Fibroblast of peridontal ligament (primary cell): ENCODE data around the gene MAPK10.
"Not testable (repeated sequence)": the region's sequence is repeated elsewhere in the genome, so short reads cannot be mapped to it uniquely, and the experiment has no call there.

ENCODE experiments used
- DNase-seq: peaks from one replicate; pipeline ENCODE4 v3.0.0-alpha.2; 2010; ENCODE audit errors: extremely low read depth

Gene MAPK10

DNA sequence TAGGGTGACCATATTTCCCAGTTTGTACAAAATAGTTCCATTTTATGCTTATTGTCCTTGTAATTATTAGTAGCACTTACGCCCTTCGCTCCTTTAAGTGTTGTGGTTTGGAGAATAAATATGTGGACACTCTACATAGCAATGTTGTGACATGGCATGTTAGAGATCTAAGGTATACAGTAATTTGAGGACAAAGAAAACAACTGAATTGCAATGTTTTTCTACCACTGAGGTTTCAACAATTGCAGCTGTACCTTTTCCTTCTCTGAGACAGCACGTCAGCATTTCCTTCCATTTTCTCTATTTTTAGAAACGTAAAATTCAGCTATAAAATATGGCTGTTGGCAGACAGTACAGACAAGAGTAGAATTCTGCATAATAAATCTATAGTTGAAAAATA is 323.1 kb downstream of the MAPK10 start:
- peak; percentile 12 for DNase-seq

DNA sequence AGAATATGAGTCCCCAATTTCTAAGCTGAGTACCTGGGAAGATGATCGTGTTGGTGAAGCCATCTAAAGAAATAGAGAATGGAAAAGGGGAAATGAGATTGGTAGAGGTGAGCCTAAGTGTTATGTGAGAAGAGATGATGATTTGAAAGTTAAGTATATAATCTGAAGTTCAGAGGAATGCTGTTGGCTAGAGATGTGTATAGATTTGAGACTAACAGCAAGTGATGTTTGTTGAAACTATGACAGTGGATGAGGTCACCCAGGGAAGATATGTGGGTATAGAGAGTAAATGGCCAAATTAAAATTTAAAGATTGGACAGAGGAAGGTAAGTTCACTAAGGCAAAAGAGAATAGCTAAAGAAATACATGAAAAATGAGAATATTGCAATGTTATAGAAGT is 324.2 kb downstream of the MAPK10 start:
- peak; percentile 41 for DNase-seq

DNA sequence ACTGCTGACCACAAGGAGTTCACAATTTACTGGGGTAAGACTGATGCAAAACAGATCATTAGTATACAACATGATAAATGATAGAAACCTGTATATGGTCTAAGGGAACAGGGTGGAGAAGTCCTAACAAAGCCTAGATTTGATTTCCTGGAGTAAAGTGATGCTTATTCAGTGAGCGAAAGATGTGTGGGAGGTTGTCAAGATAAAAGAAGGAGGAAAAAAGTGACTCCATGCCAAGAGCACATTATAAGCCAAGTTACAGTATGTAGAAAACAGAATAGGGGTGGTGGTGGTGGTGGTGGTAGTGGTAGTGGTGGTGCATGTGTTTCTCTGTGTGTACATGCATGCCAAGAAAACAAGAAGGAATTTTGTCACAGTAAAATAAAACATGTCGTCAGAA is 325.2 kb downstream of the MAPK10 start:
- DNase-seq, result no peak

DNA sequence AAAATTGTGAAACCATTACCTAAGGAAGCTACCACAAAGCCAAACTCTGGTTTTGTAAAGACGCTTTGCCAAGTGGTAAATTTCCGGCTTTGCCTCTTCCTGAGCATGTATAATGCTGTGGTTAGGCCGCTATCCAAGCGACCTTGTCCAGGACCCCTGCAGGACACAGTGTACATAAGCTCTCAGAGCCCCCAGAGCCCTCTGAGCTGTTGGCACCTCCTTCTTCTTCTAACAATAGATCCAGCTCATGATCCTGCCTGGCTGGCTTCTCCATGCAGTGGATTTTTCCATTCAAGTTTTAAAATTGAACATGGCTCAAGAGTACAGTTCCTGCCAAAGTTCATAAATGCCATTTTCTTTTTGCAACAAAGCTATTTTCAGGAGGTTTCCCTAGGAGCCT is 326.7 kb downstream of the MAPK10 start:
- DNase-seq, result peak; percentile 93

- peak; percentile 92 for DNase-seq
Measured at GRCh38 chr4:86032476-86033022, 327.3 kb downstream of the MAPK10 start.

GRCh38 chr4:86031927-86032326 is 327.9 kb downstream of the MAPK10 start:
- DNase-seq, result peak; percentile 14

- no peak for DNase-seq
Measured at GRCh38 chr4:86026720-86027119, 333.1 kb downstream of the MAPK10 start.

DNA sequence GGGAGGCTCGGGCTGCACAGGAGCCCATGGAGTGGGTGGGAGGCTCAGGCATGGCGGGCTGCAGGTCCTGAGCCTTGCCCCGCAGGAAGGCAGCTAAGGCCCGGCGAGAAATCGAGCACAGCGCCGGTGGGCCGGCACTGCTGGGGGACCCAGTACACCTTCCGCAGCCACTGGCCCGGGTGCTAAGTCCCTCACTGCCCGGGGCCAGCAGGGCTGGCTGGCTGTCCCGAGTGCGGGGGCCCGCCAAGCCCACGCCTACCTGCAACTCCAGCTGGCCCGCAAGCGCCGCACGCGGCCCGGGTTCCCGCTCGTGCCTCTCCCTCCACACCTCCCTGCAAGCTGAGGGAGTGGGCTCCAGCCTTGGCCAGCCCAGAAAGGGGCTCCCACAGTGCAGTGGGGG is 338.2 kb downstream of the MAPK10 start:
- DNase-seq, result not testable (repeated sequence)

GRCh38 chr4:86019906-86020305 is 339.9 kb downstream of the MAPK10 start:
- DNase-seq, result no peak

GRCh38 chr4:86019362-86019761 is 340.5 kb downstream of the MAPK10 start:
- DNase-seq, result no peak

DNA sequence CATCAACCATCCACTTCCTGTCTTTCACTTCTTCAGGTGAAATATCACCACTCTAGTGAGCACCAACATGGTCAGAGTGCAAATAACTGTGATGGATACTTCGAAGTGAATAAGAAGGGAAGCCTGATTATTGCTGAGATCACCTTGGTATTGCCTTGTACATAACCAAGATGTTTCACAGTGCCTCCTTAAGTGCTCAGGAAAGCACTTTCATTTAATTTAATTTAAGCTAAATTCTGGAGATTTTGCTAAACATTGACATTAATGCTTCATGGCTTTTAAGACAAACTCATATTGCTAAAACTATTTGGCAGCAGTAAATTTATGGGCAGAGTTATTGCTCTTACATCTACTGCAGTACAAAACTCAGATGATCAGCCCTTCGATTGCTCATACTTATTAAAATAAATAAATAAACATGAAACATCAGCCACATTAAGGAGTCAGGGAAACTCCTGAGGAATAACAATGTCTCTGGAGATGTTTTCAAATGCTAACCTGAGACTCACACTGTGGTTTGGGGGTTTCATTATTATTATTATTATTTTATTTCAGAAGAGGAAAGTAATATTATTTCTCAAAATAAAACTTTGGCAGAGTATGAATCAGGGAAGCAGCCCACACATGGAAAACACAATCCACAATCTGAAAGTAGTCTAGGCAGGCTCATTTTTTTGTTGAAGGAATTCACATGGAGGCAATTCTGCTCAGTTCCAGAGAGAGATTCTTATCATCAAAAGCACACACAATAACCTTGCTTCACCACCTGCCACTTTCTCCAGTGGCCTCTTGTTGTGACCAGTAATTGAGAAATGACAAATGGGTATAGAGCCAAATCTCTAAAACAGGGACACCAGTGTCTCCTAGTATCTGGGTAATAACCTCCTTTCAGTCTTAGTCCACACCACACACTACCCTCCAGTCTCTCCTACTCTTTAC is 344.2 kb downstream of the MAPK10 start:
- peak; percentile 29 for DNase-seq

GRCh38 chr4:86014599-86014998 is 345.3 kb downstream of the MAPK10 start:
- DNase-seq, result no peak

GRCh38 chr4:86013621-86014020 is 346.2 kb downstream of the MAPK10 start:
- DNase-seq, result peak; percentile 52

- DNase-seq, result peak; percentile 98
Measured at GRCh38 chr4:86011117-86011516, 348.7 kb downstream of the MAPK10 start.

- DNase-seq, result no peak
Measured at GRCh38 chr4:86007042-86007441, 352.8 kb downstream of the MAPK10 start.

- no peak for DNase-seq
Measured at GRCh38 chr4:86006057-86006456, 353.8 kb downstream of the MAPK10 start.

DNA sequence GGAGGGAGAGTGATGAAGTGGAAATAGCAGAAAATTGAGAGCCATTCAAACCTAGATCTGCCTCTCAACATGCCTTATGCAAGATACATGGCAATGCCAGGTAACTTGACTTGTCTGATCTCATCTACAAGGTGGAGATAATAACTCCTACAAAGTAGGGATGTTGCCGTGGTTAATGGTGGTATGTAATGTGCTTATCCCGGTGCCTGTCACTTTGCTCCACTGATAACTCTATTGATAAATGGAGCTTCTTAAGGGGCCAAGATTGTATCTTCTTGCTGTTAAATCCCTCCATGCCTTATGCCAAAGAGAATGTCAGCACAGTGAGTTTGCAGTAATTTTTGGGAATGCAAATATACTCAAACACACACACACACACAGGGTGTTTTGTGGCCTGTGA is 355.8 kb downstream of the MAPK10 start:
- DNase-seq, result no peak

- no peak for DNase-seq
Measured at GRCh38 chr4:86001591-86001990, 358.3 kb downstream of the MAPK10 start.

DNA sequence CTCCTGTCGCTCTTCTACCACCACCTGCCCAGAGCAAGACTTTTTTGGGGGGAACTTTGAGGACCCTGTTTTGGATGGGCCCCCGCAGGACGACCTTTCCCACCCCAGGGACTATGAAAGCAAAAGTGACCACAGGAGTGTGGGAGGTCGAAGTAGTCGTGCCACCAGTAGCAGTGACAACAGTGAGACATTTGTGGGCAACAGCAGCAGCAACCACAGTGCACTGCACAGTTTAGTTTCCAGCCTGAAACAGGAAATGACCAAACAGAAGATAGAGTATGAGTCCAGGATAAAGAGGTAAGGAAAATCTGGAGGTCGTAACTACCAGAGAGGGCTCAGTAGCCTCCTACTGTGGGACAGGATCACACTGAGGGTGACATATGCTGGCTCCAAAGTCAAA is 364.5 kb downstream of the MAPK10 start:
- DNase-seq, result no peak

GRCh38 chr4:85994576-85994975 is 365.3 kb downstream of the MAPK10 start:
- DNase-seq, result no peak

DNA sequence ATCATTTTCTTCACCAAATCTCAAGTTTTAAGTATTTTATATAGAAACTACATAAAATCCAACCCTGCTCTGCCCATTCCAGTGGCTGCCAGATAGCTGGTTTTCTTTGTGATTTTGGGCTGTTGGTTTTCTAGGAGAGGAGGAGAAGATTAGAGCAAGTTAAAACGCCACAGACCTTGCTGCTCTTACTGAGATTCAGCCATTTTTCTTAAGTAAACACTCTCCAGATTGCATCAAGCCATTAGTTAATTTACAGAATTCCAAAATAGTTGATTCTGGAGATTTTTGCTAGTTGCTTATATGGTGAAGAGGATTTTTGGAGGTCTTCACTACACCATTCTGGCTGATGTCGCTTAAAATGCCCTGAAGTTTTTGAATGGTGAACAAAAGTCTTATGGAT is 366.2 kb downstream of the MAPK10 start:
- no peak for DNase-seq

GRCh38 chr4:85986266-85986665 is 373.6 kb downstream of the MAPK10 start:
- DNase-seq, result no peak

DNA sequence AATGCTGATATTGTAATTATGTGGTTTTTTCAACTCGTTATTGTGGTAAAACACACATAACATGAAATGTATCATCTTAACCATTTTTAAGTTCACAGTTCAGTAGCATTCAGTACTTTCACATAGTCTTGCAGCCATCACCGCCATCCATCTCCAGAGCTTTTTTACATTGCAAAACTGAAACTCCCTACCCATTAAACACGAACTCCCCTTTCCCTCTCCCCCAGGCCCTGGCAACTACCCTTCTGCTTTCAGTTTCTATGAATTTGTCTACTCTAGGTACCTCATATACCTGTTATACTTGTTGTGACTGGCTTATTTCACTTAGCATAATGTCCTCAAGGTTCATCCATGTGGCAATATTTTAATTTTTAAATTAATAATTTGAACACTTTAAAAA is 380.6 kb downstream of the MAPK10 start:
- no peak for DNase-seq
